ENCODE data around the gene UBE2Q1. TPM values are rescaled to one million over a fixed set of nuclear protein-coding genes. Genes with fewer than 3 reads are reported as not detected.

UBE2Q1 gene
- total RNA-seq, 1 donor from 2014 or later = 77.3 TPM

DNA sequence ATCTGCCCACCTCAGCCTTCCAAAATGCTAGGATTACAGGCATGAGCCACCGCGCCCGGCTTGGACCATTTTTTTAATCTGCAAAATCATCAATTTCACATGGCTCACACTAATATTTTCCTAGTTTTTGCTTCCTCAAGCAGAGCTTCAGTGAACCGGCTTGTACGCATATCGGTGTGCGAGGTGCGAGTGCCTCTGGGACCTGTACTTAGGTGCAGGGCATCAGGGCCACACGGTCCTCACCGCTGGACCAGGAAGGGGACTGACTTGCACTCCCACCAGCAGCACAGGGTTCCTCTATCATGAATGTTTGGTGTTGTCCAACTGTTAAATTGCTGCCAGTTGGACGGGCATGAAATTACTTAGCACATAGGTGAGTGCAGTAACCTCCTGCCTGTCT, 40.8 kb downstream of the UBE2Q1 start:
- Mint-ChIP-seq H3K4me3 (ENCODE audit: unreplicated experiment) (no peak overlapping the region), H3K36me3 (ENCODE audit: unreplicated experiment) (no peaks in the 10 kb centered on the region), H3K4me1 (ENCODE audit: unreplicated experiment) (peaks cover 3% of the 10 kb centered on the region), H3K27ac (ENCODE audit: unreplicated experiment) (no peak overlapping the region), H3K27me3 (ENCODE audit: unreplicated experiment) (peaks cover 66% of the 10 kb centered on the region), H3K9me3 (ENCODE audit: unreplicated experiment) (no peaks in the 10 kb centered on the region)
- TF ChIP-seq, protein P1, sequence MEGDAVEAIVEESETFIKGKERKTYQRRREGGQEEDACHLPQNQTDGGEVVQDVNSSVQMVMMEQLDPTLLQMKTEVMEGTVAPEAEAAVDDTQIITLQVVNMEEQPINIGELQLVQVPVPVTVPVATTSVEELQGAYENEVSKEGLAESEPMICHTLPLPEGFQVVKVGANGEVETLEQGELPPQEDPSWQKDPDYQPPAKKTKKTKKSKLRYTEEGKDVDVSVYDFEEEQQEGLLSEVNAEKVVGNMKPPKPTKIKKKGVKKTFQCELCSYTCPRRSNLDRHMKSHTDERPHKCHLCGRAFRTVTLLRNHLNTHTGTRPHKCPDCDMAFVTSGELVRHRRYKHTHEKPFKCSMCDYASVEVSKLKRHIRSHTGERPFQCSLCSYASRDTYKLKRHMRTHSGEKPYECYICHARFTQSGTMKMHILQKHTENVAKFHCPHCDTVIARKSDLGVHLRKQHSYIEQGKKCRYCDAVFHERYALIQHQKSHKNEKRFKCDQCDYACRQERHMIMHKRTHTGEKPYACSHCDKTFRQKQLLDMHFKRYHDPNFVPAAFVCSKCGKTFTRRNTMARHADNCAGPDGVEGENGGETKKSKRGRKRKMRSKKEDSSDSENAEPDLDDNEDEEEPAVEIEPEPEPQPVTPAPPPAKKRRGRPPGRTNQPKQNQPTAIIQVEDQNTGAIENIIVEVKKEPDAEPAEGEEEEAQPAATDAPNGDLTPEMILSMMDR (IDR thresholded peaks at IDR 0.05) = no peak
- no peak for DNase-seq (ENCODE audit: extremely low spot score, unreplicated experiment)

DNA sequence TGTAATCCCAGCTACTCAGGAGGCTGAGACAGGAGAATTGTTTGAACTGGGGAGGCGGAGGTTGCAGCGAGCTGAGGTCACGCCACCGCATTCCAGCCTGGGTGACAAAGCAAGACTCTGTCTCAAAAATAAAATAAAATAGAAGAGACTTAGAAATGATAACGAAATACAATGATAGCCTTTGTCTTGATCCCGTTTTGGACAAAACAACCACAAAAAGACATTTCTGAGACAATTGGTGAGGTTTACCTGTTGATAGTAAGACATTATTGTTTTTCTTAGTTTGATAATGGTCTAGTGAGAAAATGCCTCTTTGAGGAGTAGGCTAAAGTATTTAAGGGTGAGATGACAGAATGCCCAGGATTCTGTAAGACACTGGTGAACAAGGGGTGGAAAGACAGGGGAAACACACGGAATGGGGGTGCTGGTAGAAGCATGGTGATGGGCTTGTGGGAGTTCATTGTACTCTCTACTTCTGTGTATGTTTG, 44.4 kb downstream of the UBE2Q1 start:
- Mint-ChIP-seq H3K36me3 (ENCODE audit: unreplicated experiment) (no peaks in the 10 kb centered on the region), H3K9me3 (ENCODE audit: unreplicated experiment) (no peaks in the 10 kb centered on the region), H3K27me3 (ENCODE audit: unreplicated experiment) (peaks cover 57% of the 10 kb centered on the region), H3K4me3 (ENCODE audit: unreplicated experiment) (no peak overlapping the region), H3K27ac (ENCODE audit: unreplicated experiment) (no peak overlapping the region), H3K4me1 (ENCODE audit: unreplicated experiment) (no peaks in the 10 kb centered on the region)
- no peak for DNase-seq (ENCODE audit: extremely low spot score, unreplicated experiment)
- TF ChIP-seq, protein P1 (IDR thresholded peaks at IDR 0.05) = no peak

DNA sequence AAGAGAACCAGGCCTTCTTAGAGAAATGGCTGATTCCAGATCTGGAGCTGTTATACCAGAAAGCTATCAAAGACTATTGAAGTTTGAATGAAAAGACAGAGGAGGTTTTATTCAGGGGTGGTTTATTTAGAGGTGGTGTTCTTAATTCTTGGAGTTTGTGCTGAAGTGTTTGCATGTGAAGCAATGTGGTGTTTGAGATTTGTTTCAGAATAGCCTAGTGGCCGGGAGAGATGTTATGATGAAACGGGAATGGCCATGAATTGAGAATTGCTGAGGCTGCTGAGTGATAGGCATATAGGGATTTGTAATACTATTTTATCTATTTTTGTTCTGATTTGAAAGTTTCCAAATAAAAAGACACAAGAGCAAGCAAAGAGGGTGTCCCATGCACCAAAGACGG, 45.7 kb downstream of the UBE2Q1 start:
- Mint-ChIP-seq H3K36me3 (ENCODE audit: unreplicated experiment) (no peaks in the 10 kb centered on the region), H3K27me3 (ENCODE audit: unreplicated experiment) (peaks cover 66% of the 10 kb centered on the region), H3K4me1 (ENCODE audit: unreplicated experiment) (no peaks in the 10 kb centered on the region), H3K9me3 (ENCODE audit: unreplicated experiment) (no peaks in the 10 kb centered on the region), H3K4me3 (ENCODE audit: unreplicated experiment) (no peak overlapping the region), H3K27ac (ENCODE audit: unreplicated experiment) (no peak overlapping the region)
- TF ChIP-seq, protein P1 (IDR thresholded peaks at IDR 0.05) = no peak
- DNase-seq (ENCODE audit: extremely low spot score, unreplicated experiment) = no peak

DNA sequence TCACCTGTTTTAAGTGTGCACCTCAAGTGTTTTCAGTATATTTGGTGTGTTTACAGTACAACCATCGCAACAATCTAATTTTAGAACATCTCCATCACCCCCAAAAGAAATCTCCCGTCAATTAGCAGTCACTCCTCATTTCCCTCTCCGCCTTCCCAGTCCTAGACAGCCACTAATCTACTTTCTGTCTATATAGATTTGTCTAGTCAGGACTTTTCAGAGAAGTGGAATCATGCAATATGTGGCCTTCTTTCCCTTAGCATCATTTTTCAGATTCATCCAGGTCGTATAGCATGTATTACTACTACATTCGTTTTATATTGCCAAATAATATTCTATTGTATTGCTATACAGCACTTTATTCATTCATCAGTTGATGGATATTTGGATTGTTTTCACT, 54.6 kb downstream of the UBE2Q1 start:
- Mint-ChIP-seq H3K9me3 (ENCODE audit: unreplicated experiment) (no peaks in the 10 kb centered on the region), H3K4me3 (ENCODE audit: unreplicated experiment) (no peak overlapping the region), H3K36me3 (ENCODE audit: unreplicated experiment) (no peaks in the 10 kb centered on the region), H3K4me1 (ENCODE audit: unreplicated experiment) (peaks cover 2% of the 10 kb centered on the region), H3K27ac (ENCODE audit: unreplicated experiment) (no peak overlapping the region), H3K27me3 (ENCODE audit: unreplicated experiment) (peaks cover 84% of the 10 kb centered on the region)
- no peak for DNase-seq (ENCODE audit: extremely low spot score, unreplicated experiment)
- TF ChIP-seq, protein P1 (IDR thresholded peaks at IDR 0.05) = no peak

DNA sequence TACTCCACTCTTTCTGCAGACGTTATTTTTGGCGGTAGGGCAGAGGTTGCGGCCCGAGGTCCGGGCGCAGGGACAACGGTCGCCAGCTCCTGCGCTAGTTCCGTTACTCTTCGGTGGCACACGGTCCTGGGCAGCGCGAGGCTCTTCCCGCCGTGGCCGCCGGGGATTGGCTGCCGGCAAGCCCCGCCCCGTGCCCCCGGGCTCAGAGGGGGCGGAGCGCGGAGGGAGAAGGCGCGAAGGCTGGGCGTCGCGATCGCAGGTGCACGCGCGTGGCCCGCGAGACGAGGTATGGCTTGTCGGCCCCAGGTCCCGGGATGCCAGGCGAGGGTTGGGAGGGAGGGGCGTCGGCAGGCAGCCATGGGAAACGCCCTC, 55.7 kb downstream of the UBE2Q1 start:
- Mint-ChIP-seq H3K9me3 (ENCODE audit: unreplicated experiment) (no peaks in the 10 kb centered on the region), H3K27me3 (ENCODE audit: unreplicated experiment) (peaks cover 80% of the 10 kb centered on the region), H3K4me3 (ENCODE audit: unreplicated experiment) (no peak overlapping the region), H3K36me3 (ENCODE audit: unreplicated experiment) (no peaks in the 10 kb centered on the region), H3K4me1 (ENCODE audit: unreplicated experiment) (peaks cover 2% of the 10 kb centered on the region), H3K27ac (ENCODE audit: unreplicated experiment) (no peak overlapping the region)
- no peak for DNase-seq (ENCODE audit: extremely low spot score, unreplicated experiment)
- TF ChIP-seq, protein P1 (IDR thresholded peaks at IDR 0.05) = no peak

All from osteocyte (in vitro differentiated cells).